Lung (tissue), 12 donors: ENCODE data around the gene PALLD. TPM values are rescaled to one million over a fixed set of nuclear protein-coding genes. Genes with fewer than 3 reads are reported as not detected.

Source experiments
- ATAC-seq: fragments of 200-7000 bp; cut with Tn5 transposase; one replicate; pipeline ENCODE4 v1.9.1; 2020; ENCODE audit warnings: moderate number of reproducible peaks; ENCODE audit not compliant: insufficient read depth, low FRiP score
- DNase-seq, 3 donors: peaks; one replicate each; pipeline ENCODE4 v3.0.0-alpha.2; 2013 to 2017
- H3K27ac ChIP-seq, 2 donors: one replicate each; pipeline ENCODE4 v1.5.1; 2013; ENCODE audit warnings: mild to moderate bottlenecking in 2 of 2, moderate library complexity in 2 of 2, control low read depth in 1 of 2, inconsistent platforms in 1 of 2, low read depth in 1 of 2, low read length in 1 of 2
- H3K27me3 ChIP-seq, 3 donors: one replicate each; pipeline ENCODE4 v1.5.1; 2013; ENCODE audit warnings: low read length in 2 of 3; ENCODE audit not compliant: control insufficient read depth in 3 of 3, insufficient read depth in 3 of 3
- H3K36me3 ChIP-seq, 4 donors: one replicate each; pipeline ENCODE4 v1.5.1; 2013; ENCODE audit warnings: low read length in 4 of 4, mild to moderate bottlenecking in 1 of 4, moderate library complexity in 1 of 4; ENCODE audit not compliant: control insufficient read depth in 4 of 4, insufficient read depth in 4 of 4
- H3K4me1 ChIP-seq, 5 donors: one replicate each; pipeline ENCODE4 v1.5.1; 2013; ENCODE audit warnings: low read length in 5 of 5, mild to moderate bottlenecking in 2 of 5, moderate library complexity in 1 of 5; ENCODE audit not compliant: control insufficient read depth in 5 of 5, insufficient read depth in 5 of 5
- H3K4me3 ChIP-seq: one replicate; pipeline ENCODE4 v1.5.1; 2013; ENCODE audit warnings: mild to moderate bottlenecking, control low read depth, moderate library complexity
- H3K9ac ChIP-seq, 2 donors: one replicate each; pipeline ENCODE4 v1.5.1; 2013; ENCODE audit warnings: low read length in 2 of 2, control low read depth in 1 of 2; ENCODE audit not compliant: insufficient read depth in 1 of 2
- H3K9me3 ChIP-seq, 4 donors: one replicate each; pipeline ENCODE4 v1.5.1; 2013; ENCODE audit warnings: low read length in 3 of 4, mild to moderate bottlenecking in 1 of 4, moderate library complexity in 1 of 4; ENCODE audit not compliant: control insufficient read depth in 4 of 4, insufficient read depth in 3 of 4
- WGBS, 2 donors: extraction: QIAGEN DNeasy Blood & Tissue Kit; methylation state at CpG; one replicate each; pipeline ENCODE4 v1.1.7; 2013; 5-methylcytosine and 5-hydroxymethylcytosine counted together
- polyA plus RNA-seq, 2 donors: library from polyadenylated mRNA; stranded (reverse); fragments of 200-250 nt; gene quantifications; one replicate each; pipeline ENCODE4 v1.2.1, GENCODE V29; 2013
- total RNA-seq, 2 donors: library from RNA; depleted of rRNA in 1 of 2; stranded (reverse); fragments of >200 nt in 1 of 2; gene quantifications; one replicate each; pipeline ENCODE4 v1.2.1, GENCODE V29; 2014 to 2021
- TF ChIP-seq, protein P1 (sequence below): IDR thresholded peaks from 2 replicates; pipeline ENCODE4 v1.5.1; 2012; ENCODE audit warnings: mild to moderate bottlenecking; ENCODE audit errors: control extremely low read depth, extremely low read depth
- donor health status: control.
- donor health status: control.
- donor health status: Bipolar disorder and iron deficiency.
- donor health status: healthy.
- donor health status: DM: yes; HTN: yes; CAD: no.

PALLD gene
- total and polyA plus RNA-seq, 4 donors = 20.7 to 139 (median 63.0) TPM

GRCh38 chr4:168908851-168909273 is 412.0 kb downstream of the PALLD start:
- H3K9me3 ChIP-seq = no peaks in the 10 kb centered on the region
- no peaks in the 10 kb centered on the region for H3K27me3 ChIP-seq
- no peak overlapping the region for H3K4me3 ChIP-seq
- H3K4me1 ChIP-seq = peaks cover 0 to 12% (median 5%) of the 10 kb centered on the region in 5 donors
- 49 to 69% methylated on average over 3 of the region's 3 CpGs for WGBS, 2 donors
- peak in 2 of 3 donors; percentile 69 to 75 for DNase-seq
- no peak for ATAC-seq
- H3K27ac ChIP-seq = no peak overlapping the region
- TF ChIP-seq, protein P1, sequence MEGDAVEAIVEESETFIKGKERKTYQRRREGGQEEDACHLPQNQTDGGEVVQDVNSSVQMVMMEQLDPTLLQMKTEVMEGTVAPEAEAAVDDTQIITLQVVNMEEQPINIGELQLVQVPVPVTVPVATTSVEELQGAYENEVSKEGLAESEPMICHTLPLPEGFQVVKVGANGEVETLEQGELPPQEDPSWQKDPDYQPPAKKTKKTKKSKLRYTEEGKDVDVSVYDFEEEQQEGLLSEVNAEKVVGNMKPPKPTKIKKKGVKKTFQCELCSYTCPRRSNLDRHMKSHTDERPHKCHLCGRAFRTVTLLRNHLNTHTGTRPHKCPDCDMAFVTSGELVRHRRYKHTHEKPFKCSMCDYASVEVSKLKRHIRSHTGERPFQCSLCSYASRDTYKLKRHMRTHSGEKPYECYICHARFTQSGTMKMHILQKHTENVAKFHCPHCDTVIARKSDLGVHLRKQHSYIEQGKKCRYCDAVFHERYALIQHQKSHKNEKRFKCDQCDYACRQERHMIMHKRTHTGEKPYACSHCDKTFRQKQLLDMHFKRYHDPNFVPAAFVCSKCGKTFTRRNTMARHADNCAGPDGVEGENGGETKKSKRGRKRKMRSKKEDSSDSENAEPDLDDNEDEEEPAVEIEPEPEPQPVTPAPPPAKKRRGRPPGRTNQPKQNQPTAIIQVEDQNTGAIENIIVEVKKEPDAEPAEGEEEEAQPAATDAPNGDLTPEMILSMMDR = no peak
- no peak overlapping the region for H3K9ac ChIP-seq
- H3K36me3 ChIP-seq = peaks cover 3 to 31% (median 21%) of the 10 kb centered on the region in 4 donors

DNA sequence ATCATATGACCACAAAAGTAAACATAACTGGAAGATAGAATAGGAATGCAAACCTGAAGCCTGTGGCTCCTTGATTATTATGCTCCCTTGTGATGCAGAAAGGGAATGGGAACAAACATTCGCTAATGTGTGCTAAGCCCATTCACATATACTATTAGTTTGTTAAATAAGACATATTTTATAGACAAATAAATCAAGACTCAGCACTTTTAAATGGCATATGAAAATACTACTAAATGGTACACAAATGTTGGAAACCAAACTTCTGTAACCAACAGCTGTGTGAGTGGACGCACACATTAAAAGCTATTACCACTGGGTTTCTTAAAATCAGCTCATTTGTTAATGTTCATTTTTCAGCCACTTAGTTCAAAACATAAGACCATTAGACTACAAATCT is 417.2 kb downstream of the PALLD start:
- H3K9ac ChIP-seq = no peak overlapping the region
- no peak overlapping the region for H3K4me3 ChIP-seq
- 96% methylated on average over 2 of the region's 2 CpGs for WGBS, 2 donors
- H3K36me3 ChIP-seq = peaks cover 3 to 30% (median 20%) of the 10 kb centered on the region in 4 donors
- ATAC-seq = no peak
- no peak for DNase-seq
- no peak overlapping the region for H3K27ac ChIP-seq
- peaks cover 0 to 9% (median 0%) of the 10 kb centered on the region in 5 donors for H3K4me1 ChIP-seq
- H3K27me3 ChIP-seq = no peaks in the 10 kb centered on the region
- H3K9me3 ChIP-seq = no peaks in the 10 kb centered on the region
- TF ChIP-seq, protein P1 = no peak

DNA sequence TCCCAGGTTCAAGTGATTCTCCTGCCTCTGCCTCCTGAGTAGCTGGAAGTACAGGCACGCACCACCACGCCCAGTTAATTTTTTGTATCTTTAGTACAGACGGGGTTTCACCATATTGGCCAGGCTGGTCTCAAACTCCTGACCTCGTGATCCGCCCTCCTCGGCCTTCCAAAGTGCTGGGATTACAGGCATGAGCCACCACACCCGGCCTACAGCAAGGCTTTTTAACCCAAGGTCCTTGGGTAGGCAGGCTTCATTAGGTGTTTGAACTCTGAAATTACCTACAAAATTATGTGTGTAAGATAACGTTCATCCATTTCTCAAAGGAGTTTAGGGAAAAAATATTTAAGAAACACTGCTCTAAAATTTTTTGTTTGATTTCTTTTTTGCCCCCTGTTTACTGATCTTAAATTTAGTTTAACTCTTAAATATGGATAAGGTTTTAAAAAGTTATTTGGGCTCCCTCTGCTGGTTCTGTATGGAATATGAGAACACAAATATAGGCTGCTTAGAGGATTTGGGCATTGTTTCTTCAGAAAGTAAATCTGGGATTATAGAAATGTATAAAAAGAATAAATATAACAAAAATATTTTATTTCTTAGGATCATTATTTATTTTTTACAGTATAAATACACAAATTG is 420.4 kb downstream of the PALLD start:
- Histone ChIP-seq H3K4me3 (no peak overlapping the region), H3K27me3 (no peaks in the 10 kb centered on the region), H3K4me1 (peaks cover 0 to 6% (median 0%) of the 10 kb centered on the region in 5 donors), H3K9ac (no peak overlapping the region), H3K27ac (no peak overlapping the region), H3K36me3 (peaks cover 3 to 41% (median 17%) of the 10 kb centered on the region in 4 donors), H3K9me3 (no peaks in the 10 kb centered on the region)
- 76 to 80% methylated on average over 8 of the region's 8 CpGs for WGBS, 2 donors
- ATAC-seq (no peak), DNase-seq (peak in 2 of 3 donors; percentile 84 to 85)
- TF ChIP-seq, protein P1 = no peak
